ENCODE data around the gene AIP. TPM values are rescaled to one million over a fixed set of nuclear protein-coding genes. Genes with fewer than 3 reads are reported as not detected.

Gene AIP
- polyA plus RNA-seq, 1 experiment = 55.3 TPM

DNA sequence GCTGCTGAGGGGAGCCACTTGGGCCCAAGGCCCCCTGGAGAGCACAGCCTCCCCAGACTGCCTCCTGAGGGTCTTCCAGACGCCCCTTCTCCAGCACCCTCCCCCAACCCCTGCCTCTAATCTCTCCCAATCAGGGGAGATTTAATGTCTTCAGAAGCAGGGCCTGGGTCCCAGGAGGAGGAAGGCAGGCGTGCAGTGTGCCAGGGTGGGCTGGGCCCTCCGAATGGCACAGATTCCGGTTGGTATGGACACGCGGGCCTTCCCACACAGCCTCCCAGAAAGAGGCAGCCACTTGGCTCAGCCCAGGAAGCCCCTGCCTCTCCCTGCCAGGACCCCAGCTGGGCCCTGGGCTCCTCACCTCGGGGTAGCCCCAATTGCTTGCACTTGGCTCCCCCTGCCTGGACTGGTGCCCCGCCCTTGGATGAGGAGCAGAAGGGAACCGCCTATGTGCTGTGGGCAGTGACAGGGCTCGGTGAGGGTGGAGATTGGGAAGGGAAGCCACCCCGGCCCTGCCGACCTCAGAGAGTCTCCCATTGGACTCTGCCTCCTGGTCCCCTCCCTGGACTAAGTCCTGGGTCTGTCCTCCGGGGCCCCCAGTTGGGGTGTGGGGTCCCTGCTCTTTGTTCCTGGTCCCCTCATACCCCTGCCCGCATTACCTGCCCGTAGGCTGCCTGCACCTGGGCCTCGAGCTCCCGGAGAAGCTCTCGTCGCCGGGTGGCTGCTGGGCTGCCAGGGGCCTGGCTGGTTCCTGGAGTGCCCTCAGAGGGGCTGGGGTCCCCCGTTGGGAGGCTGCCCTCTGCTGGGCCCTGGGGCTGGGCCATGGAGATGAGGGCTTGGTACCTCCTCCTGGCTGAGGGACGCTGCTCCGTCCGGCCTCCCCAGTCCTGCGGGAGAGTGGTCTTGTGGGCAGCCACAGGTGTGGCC lies 41.0 kb downstream of the AIP start:
- Histone ChIP-seq H3K4me3 (ENCODE audit: low read depth, low read length) (no peak overlapping the region), H3K27ac (ENCODE audit: low read depth, low read length) (no peak overlapping the region), H3K9me3 (ENCODE audit: control insufficient read depth, insufficient read depth, low read length) (no peaks in the 10 kb centered on the region; the same call in 1 of the 2 replicates), H3K27me3 (ENCODE audit: control insufficient read depth, insufficient read depth, low read length) (peaks cover 18% of the 10 kb centered on the region)
- TF ChIP-seq, protein P1, sequence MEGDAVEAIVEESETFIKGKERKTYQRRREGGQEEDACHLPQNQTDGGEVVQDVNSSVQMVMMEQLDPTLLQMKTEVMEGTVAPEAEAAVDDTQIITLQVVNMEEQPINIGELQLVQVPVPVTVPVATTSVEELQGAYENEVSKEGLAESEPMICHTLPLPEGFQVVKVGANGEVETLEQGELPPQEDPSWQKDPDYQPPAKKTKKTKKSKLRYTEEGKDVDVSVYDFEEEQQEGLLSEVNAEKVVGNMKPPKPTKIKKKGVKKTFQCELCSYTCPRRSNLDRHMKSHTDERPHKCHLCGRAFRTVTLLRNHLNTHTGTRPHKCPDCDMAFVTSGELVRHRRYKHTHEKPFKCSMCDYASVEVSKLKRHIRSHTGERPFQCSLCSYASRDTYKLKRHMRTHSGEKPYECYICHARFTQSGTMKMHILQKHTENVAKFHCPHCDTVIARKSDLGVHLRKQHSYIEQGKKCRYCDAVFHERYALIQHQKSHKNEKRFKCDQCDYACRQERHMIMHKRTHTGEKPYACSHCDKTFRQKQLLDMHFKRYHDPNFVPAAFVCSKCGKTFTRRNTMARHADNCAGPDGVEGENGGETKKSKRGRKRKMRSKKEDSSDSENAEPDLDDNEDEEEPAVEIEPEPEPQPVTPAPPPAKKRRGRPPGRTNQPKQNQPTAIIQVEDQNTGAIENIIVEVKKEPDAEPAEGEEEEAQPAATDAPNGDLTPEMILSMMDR (IDR thresholded peaks at IDR 0.05; ENCODE audit: low read depth, low read length) = no peak
- ChIA-PET CTCF (no interaction called here), POLR2A (no interaction called here)
- DNase-seq (ENCODE audit: low read depth, low spot score) = no peak

DNA sequence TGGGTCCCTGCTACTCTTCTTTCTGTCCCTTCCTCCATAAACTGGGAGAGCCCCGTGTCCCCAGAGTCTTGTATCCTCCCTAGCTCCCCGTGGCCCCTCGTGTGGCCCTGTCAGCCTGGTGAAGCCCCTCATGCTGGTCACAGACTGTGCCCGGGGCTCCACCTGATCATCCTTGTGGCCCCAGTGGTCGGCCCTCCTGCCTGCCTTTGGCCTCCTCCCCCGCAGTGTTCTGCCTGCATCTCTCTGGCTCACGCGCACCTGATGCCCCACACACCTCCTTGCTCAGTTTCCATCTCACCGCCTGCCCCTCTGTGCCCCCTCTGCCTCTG lies 41.6 kb downstream of the AIP start:
- POLR2A ChIA-PET = no interaction called here
- Histone ChIP-seq H3K9me3 (ENCODE audit: control insufficient read depth, insufficient read depth, low read length) (no peaks in the 10 kb centered on the region; the same call in 1 of the 2 replicates), H3K27ac (ENCODE audit: low read depth, low read length) (no peak overlapping the region), H3K4me3 (ENCODE audit: low read depth, low read length) (no peak overlapping the region), H3K27me3 (ENCODE audit: control insufficient read depth, insufficient read depth, low read length) (peaks cover 18% of the 10 kb centered on the region)
- DNase-seq (ENCODE audit: low read depth, low spot score) = no peak
- TF ChIP-seq, protein P1 (IDR thresholded peaks at IDR 0.05; ENCODE audit: low read depth, low read length) = no peak
- CTCF ChIA-PET = no interaction called here

DNA sequence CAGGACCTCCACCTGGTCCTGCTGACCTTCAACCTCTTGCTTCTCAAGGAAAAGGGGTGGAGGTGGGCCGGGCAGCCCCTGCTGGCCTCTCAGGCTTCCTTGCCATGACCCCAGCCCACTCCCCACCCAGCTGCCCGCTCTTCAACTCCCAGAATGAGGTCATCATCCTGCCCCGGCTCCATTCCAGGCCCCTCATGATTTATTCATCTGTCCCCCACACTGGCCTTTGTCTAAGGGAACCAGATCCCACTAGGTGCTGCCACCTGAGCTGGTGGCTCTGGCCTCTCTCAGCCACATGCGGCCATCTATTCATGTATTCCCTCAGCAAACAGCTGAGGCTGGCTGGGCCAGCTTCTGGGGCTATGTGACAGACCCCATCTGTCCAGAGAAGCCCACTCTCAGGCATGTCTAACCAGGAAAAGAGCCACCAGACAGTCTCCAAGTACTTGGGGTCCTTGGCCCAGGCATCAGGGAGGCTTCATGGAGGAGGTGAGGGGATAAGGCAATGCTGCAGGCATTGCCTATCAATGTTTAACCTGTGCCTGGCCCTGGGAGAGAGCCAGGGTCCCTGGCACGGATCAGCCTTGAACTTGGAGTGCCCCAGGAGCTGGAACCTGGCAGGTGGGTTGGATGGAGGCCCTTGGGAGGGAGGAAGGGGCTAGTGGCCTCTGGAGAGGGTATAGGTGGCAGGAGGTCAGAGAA lies 42.6 kb downstream of the AIP start:
- ChIA-PET POLR2A (no interaction called here), CTCF (no interaction called here)
- no peaks in the 10 kb centered on the region; the same call in 1 of the 2 replicates for H3K9me3 ChIP-seq (ENCODE audit: control insufficient read depth, insufficient read depth, low read length)
- TF ChIP-seq, protein P1 (IDR thresholded peaks at IDR 0.05; ENCODE audit: low read depth, low read length) = no peak
- H3K27me3 ChIP-seq (ENCODE audit: control insufficient read depth, insufficient read depth, low read length) = peaks cover 20% of the 10 kb centered on the region
- DNase-seq (ENCODE audit: low read depth, low spot score) = no peak
- no peak overlapping the region for H3K4me3 ChIP-seq (ENCODE audit: low read depth, low read length)
- H3K27ac ChIP-seq (ENCODE audit: low read depth, low read length) = no peak overlapping the region

DNA sequence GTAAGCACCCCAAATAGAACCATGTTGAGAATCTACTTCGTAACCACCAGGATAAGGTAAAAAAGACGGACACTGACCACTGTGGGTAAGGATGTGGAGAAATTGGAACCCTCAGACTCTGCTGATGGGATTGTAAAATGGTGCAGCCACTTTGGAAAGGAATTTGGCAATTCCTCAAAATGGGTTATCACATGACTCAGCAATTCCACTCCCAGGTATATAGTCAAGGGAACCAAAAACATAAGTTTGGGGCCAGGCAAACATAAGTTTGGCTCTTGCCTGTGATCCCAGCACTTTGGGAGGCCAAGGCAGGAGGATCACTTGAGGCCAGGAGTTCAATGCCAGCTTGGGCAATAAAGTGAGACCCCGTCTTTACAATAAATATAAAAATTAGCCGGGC lies 45.5 kb downstream of the AIP start:
- ChIA-PET POLR2A (no interaction called here), CTCF (no interaction called here)
- Histone ChIP-seq H3K4me3 (ENCODE audit: low read depth, low read length) (no peak overlapping the region), H3K27me3 (ENCODE audit: control insufficient read depth, insufficient read depth, low read length) (peaks cover 18% of the 10 kb centered on the region), H3K27ac (ENCODE audit: low read depth, low read length) (no peak overlapping the region), H3K9me3 (ENCODE audit: control insufficient read depth, insufficient read depth, low read length) (peaks cover 1% of the 10 kb centered on the region)
- TF ChIP-seq, protein P1 (IDR thresholded peaks at IDR 0.05; ENCODE audit: low read depth, low read length) = no peak
- no peak for DNase-seq (ENCODE audit: low read depth, low spot score)

DNA sequence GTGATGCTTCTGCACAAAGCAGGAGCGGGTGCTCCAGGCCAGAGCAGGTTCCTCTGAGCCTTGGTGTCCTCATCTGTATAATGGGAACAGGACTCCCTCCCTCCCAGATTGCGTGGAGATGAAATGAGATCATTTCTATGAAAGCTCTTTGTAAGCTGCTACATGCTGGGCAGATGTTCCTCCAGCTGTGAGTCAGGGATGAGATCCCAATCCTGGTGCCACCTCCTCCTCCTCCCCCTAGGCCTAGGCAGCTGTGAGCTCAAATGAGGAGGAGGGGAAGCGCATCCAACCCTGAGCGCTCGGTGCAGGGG lies 47.4 kb downstream of the AIP start:
- POLR2A ChIA-PET = no interaction called here
- no peak for DNase-seq (ENCODE audit: low read depth, low spot score)
- Histone ChIP-seq H3K4me3 (ENCODE audit: low read depth, low read length) (no peak overlapping the region), H3K27ac (ENCODE audit: low read depth, low read length) (no peak overlapping the region), H3K9me3 (ENCODE audit: control insufficient read depth, insufficient read depth, low read length) (peaks cover 10% of the 10 kb centered on the region), H3K27me3 (ENCODE audit: control insufficient read depth, insufficient read depth, low read length) (peaks cover 12% of the 10 kb centered on the region)
- CTCF ChIA-PET = no interaction called here
- TF ChIP-seq, protein P1 (IDR thresholded peaks at IDR 0.05; ENCODE audit: low read depth, low read length) = no peak
